ENCODE results near the gene IER2. TPM values are rescaled to one million over a fixed set of nuclear protein-coding genes. Genes with fewer than 3 reads are reported as not detected.
A peak's percentile ranks its signal among the peaks of the same experiment; 100 is the strongest.
"Not testable (repeated sequence)": the region's sequence is repeated elsewhere in the genome, so short reads cannot be mapped to it uniquely, and the experiment has no call there.

The IER2 gene
- total RNA-seq, 3 donors from 2014 or later (not counting 1 experiment from before 2014, with no cell fraction given): 668 to 1,112 (median 949) TPM

- Mint-ChIP-seq H3K9me3 (no peaks in the 10 kb centered on the region), H3K4me1 (peaks cover 45 to 66% of the 10 kb centered on the region in 2 donors), H3K27ac (peak overlapping the region; percentile 92 to 95), H3K4me3 (peak overlapping the region; percentile 86), H3K27me3 (ENCODE audit: low read depth in 2 of 2) (no peaks in the 10 kb centered on the region), H3K36me3 (no peaks in the 10 kb centered on the region)
- peak overlapping the region; percentile 93 for H3K27ac ChIP-seq (ENCODE audit: low read length)
- TF ChIP-seq CTCF (IDR thresholded peaks at IDR 0.05): no peak
- H3K4me1 ChIP-seq (ENCODE audit: control insufficient read depth, insufficient read depth, low read length): peaks cover 88% of the 10 kb centered on the region
- H3K9me3 ChIP-seq (ENCODE audit: control insufficient read depth, insufficient read depth, low read length): no peaks in the 10 kb centered on the region
- intact Hi-C loops (cut with micrococcal nuclease): no loop called here
- peak overlapping the region; percentile 12 for H3K4me3 ChIP-seq (ENCODE audit: low read length)
- H3K36me3 ChIP-seq (ENCODE audit: control insufficient read depth, insufficient read depth, low read length): no peaks in the 10 kb centered on the region
- ATAC-seq (peak in 2 of 3 donors; percentile 3 to 4), DNase-seq (peak in 1 of 2 donors; percentile 68)
- no peaks in the 10 kb centered on the region for H3K27me3 ChIP-seq (ENCODE audit: control insufficient read depth, insufficient read depth, low read length)
- 14% methylated on average over 20 of the region's 20 CpGs for WGBS (ENCODE audit: insufficient coverage)
Measured at GRCh38 chr19:13163609-13164342, 13.6 kb downstream of the IER2 start.

- H3K36me3 ChIP-seq (ENCODE audit: control insufficient read depth, insufficient read depth, low read length): no peaks in the 10 kb centered on the region
- peaks cover 95% of the 10 kb centered on the region for H3K4me1 ChIP-seq (ENCODE audit: control insufficient read depth, insufficient read depth, low read length)
- peak overlapping the region; percentile 12 for H3K4me3 ChIP-seq (ENCODE audit: low read length)
- no peak for TF ChIP-seq CTCF (IDR thresholded peaks at IDR 0.05)
- DNase-seq: peak in 1 of 2 donors; percentile 73
- no peaks in the 10 kb centered on the region for H3K27me3 ChIP-seq (ENCODE audit: control insufficient read depth, insufficient read depth, low read length)
- 11% methylated on average over 19 of the region's 19 CpGs for WGBS (ENCODE audit: insufficient coverage)
- intact Hi-C loops (cut with micrococcal nuclease): no loop called here
- H3K36me3 Mint-ChIP-seq: no peaks in the 10 kb centered on the region
- ATAC-seq: peak in 1 of 3 donors; percentile 4
- H3K9me3 Mint-ChIP-seq: no peaks in the 10 kb centered on the region
- H3K27ac ChIP-seq (ENCODE audit: low read length): peak overlapping the region; percentile 93
- H3K9me3 ChIP-seq (ENCODE audit: control insufficient read depth, insufficient read depth, low read length): no peaks in the 10 kb centered on the region
- no peaks in the 10 kb centered on the region for H3K27me3 Mint-ChIP-seq (ENCODE audit: low read depth in 2 of 2)
- H3K27ac Mint-ChIP-seq: peak overlapping the region; percentile 92 to 95
- peak overlapping the region; percentile 86 for H3K4me3 Mint-ChIP-seq
- H3K4me1 Mint-ChIP-seq: peaks cover 52 to 74% of the 10 kb centered on the region in 2 donors
Measured at GRCh38 chr19:13164343-13165161, 14.3 kb downstream of the IER2 start.

- Histone ChIP-seq H3K4me1 (ENCODE audit: control insufficient read depth, insufficient read depth, low read length) (peaks cover 100% of the 10 kb centered on the region), H3K27ac (ENCODE audit: low read length) (peak overlapping the region; percentile 93), H3K9me3 (ENCODE audit: control insufficient read depth, insufficient read depth, low read length) (no peaks in the 10 kb centered on the region), H3K36me3 (ENCODE audit: control insufficient read depth, insufficient read depth, low read length) (no peaks in the 10 kb centered on the region), H3K4me3 (ENCODE audit: low read length) (no peak overlapping the region), H3K27me3 (ENCODE audit: control insufficient read depth, insufficient read depth, low read length) (no peaks in the 10 kb centered on the region)
- Mint-ChIP-seq H3K4me3 (peak overlapping the region; percentile 86), H3K36me3 (no peaks in the 10 kb centered on the region), H3K4me1 (peaks cover 55 to 77% of the 10 kb centered on the region in 2 donors), H3K27me3 (ENCODE audit: low read depth in 2 of 2) (no peaks in the 10 kb centered on the region), H3K9me3 (no peaks in the 10 kb centered on the region), H3K27ac (peak overlapping the region; percentile 92 to 95)
- no peak for TF ChIP-seq CTCF (IDR thresholded peaks at IDR 0.05)
- WGBS (ENCODE audit: insufficient coverage): 88% methylated on average over 19 of the region's 19 CpGs
- DNase-seq: no peak
- no peak for ATAC-seq
- intact Hi-C loops (cut with micrococcal nuclease): no loop called here
Measured at GRCh38 chr19:13165162-13165997, 15.2 kb downstream of the IER2 start.

- not testable (repeated sequence) for DNase-seq; ATAC-seq; H3K4me3 ChIP-seq (ENCODE audit: low read length); H3K9me3 ChIP-seq (ENCODE audit: control insufficient read depth, insufficient read depth, low read length); H3K36me3 Mint-ChIP-seq; H3K4me3 Mint-ChIP-seq; H3K9me3 Mint-ChIP-seq; H3K36me3 ChIP-seq (ENCODE audit: control insufficient read depth, insufficient read depth, low read length); H3K27me3 Mint-ChIP-seq (ENCODE audit: low read depth in 2 of 2); H3K27me3 ChIP-seq (ENCODE audit: control insufficient read depth, insufficient read depth, low read length)
- intact Hi-C loops (cut with micrococcal nuclease): loop anchor here (2.0 kb wide), 1 partner anchor 15 kb away; the partner anchor contains the start of genes IER2 and STX10
- H3K4me1 ChIP-seq (ENCODE audit: control insufficient read depth, insufficient read depth, low read length): peaks cover 100% of the 10 kb centered on the region
- WGBS (ENCODE audit: insufficient coverage): 100% methylated on average over 3 of the region's 3 CpGs
- peaks cover 60 to 82% of the 10 kb centered on the region in 2 donors for H3K4me1 Mint-ChIP-seq
- peak overlapping the region; percentile 80 for H3K27ac ChIP-seq (ENCODE audit: low read length)
- H3K27ac Mint-ChIP-seq: peak overlapping the region; percentile 92 to 95
Measured at GRCh38 chr19:13166151-13166550, 15.9 kb downstream of the IER2 start.
